ENCODE data around the gene SLC2A8.

The SLC2A8 gene

GRCh38 chr9:127403507-127404192 is 6.7 kb downstream of the SLC2A8 start:
- H3K9me3 ChIP-seq = no peaks in the 10 kb centered on the region
- intact Hi-C loops (cut with DNase I; ENCODE audit: low total_unique reads) = no loop called here
- peaks cover 9 to 83% (median 57%) of the 10 kb centered on the region in 3 donors for H3K36me3 ChIP-seq
- H3K4me1 ChIP-seq = peaks cover 0 to 5% (median 4%) of the 10 kb centered on the region in 4 donors
- H3K27ac ChIP-seq = no peak overlapping the region
- DNase-seq = no peak
- no peaks in the 10 kb centered on the region for H3K27me3 ChIP-seq
- TF ChIP-seq, protein P1, sequence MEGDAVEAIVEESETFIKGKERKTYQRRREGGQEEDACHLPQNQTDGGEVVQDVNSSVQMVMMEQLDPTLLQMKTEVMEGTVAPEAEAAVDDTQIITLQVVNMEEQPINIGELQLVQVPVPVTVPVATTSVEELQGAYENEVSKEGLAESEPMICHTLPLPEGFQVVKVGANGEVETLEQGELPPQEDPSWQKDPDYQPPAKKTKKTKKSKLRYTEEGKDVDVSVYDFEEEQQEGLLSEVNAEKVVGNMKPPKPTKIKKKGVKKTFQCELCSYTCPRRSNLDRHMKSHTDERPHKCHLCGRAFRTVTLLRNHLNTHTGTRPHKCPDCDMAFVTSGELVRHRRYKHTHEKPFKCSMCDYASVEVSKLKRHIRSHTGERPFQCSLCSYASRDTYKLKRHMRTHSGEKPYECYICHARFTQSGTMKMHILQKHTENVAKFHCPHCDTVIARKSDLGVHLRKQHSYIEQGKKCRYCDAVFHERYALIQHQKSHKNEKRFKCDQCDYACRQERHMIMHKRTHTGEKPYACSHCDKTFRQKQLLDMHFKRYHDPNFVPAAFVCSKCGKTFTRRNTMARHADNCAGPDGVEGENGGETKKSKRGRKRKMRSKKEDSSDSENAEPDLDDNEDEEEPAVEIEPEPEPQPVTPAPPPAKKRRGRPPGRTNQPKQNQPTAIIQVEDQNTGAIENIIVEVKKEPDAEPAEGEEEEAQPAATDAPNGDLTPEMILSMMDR (IDR thresholded peaks at IDR 0.05) = no peak
- H3K4me3 ChIP-seq = no peak overlapping the region

DNA sequence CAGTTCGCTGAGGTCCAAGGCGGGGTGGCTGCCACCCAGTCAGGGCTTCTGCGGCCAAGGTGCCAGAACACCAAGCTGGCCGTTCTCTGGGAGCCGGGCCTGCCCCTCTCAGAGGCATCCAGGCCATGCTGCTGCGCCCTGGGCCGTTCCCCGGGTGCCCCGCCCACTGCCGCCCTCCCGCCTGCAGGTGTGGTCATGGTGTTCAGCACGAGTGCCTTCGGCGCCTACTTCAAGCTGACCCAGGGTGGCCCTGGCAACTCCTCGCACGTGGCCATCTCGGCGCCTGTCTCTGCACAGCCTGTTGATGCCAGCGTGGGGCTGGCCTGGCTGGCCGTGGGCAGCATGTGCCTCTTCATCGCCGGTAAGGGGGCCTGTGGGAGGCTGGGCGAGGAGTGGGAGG is 7.7 kb downstream of the SLC2A8 start:
- DNase-seq = no peak
- TF ChIP-seq, protein P1 (IDR thresholded peaks at IDR 0.05) = no peak
- no peaks in the 10 kb centered on the region for H3K9me3 ChIP-seq
- H3K4me1 ChIP-seq = no peaks in the 10 kb centered on the region
- no peak overlapping the region for H3K27ac ChIP-seq
- no peaks in the 10 kb centered on the region for H3K27me3 ChIP-seq
- intact Hi-C loops (cut with DNase I; ENCODE audit: low total_unique reads) = no loop called here
- no peak overlapping the region for H3K4me3 ChIP-seq
- peaks cover 9 to 81% (median 57%) of the 10 kb centered on the region in 3 donors for H3K36me3 ChIP-seq

GRCh38 chr9:127405344-127406125 is 8.6 kb downstream of the SLC2A8 start:
- intact Hi-C loops (cut with DNase I; ENCODE audit: low total_unique reads) = no loop called here
- no peak for DNase-seq
- H3K27ac ChIP-seq = no peak overlapping the region
- peaks cover 9 to 72% (median 53%) of the 10 kb centered on the region in 3 donors for H3K36me3 ChIP-seq
- H3K27me3 ChIP-seq = no peaks in the 10 kb centered on the region
- no peak overlapping the region for H3K4me3 ChIP-seq
- no peaks in the 10 kb centered on the region for H3K9me3 ChIP-seq
- H3K4me1 ChIP-seq = no peaks in the 10 kb centered on the region
- TF ChIP-seq, protein P1 (IDR thresholded peaks at IDR 0.05) = no peak

DNA sequence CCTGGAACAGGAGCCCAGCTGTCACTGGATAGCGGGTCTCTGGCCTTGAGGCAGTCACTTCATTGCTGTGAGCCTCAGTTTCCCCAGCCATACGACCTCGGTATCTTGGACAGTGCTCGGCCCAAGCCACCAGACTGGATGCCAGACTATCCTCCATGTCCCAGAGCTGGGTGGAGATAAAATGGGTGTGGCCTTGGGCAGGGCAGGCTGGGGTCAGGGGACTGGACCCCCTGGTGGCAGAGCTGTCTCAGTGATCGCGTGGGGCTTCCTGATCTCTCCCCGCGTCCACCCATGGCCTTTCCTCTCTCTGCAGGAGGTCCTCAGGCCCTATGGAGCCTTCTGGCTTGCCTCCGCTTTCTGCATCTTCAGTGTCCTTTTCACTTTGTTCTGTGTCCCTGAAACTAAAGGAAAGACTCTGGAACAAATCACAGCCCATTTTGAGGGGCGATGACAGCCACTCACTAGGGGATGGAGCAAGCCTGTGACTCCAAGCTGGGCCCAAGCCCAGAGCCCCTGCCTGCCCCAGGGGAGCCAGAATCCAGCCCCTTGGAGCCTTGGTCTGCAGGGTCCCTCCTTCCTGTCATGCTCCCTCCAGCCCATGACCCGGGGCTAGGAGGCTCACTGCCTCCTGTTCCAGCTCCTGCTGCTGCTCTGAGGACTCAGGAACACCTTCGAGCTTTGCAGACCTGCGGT is 10.0 kb downstream of the SLC2A8 start:
- no peaks in the 10 kb centered on the region for H3K27me3 ChIP-seq
- no peaks in the 10 kb centered on the region for H3K9me3 ChIP-seq
- no peaks in the 10 kb centered on the region for H3K4me1 ChIP-seq
- TF ChIP-seq, protein P1 (IDR thresholded peaks at IDR 0.05) = no peak
- peaks cover 9 to 58% (median 44%) of the 10 kb centered on the region in 3 donors for H3K36me3 ChIP-seq
- H3K4me3 ChIP-seq = no peak overlapping the region
- DNase-seq = no peak
- H3K27ac ChIP-seq = no peak overlapping the region
- intact Hi-C loops (cut with DNase I; ENCODE audit: low total_unique reads) = no loop called here

GRCh38 chr9:127407492-127407843 is 10.5 kb downstream of the SLC2A8 start:
- H3K27ac ChIP-seq = no peak overlapping the region

More at GRCh38 chr9:127407492-127407843, 10.5 kb downstream of the SLC2A8 start:
- Histone ChIP-seq H3K4me3 (no peak overlapping the region), H3K36me3 (peaks cover 9 to 53% (median 39%) of the 10 kb centered on the region in 3 donors), H3K9me3 (no peaks in the 10 kb centered on the region), H3K27me3 (no peaks in the 10 kb centered on the region), H3K4me1 (no peaks in the 10 kb centered on the region)
- DNase-seq = no peak
- intact Hi-C loops (cut with DNase I; ENCODE audit: low total_unique reads) = no loop called here
- TF ChIP-seq, protein P1 (IDR thresholded peaks at IDR 0.05) = no peak

All from tibial artery (tissue), 4 donors.